Measurements from ENCODE around the gene ANKRD34A.

Gene ANKRD34A

DNA sequence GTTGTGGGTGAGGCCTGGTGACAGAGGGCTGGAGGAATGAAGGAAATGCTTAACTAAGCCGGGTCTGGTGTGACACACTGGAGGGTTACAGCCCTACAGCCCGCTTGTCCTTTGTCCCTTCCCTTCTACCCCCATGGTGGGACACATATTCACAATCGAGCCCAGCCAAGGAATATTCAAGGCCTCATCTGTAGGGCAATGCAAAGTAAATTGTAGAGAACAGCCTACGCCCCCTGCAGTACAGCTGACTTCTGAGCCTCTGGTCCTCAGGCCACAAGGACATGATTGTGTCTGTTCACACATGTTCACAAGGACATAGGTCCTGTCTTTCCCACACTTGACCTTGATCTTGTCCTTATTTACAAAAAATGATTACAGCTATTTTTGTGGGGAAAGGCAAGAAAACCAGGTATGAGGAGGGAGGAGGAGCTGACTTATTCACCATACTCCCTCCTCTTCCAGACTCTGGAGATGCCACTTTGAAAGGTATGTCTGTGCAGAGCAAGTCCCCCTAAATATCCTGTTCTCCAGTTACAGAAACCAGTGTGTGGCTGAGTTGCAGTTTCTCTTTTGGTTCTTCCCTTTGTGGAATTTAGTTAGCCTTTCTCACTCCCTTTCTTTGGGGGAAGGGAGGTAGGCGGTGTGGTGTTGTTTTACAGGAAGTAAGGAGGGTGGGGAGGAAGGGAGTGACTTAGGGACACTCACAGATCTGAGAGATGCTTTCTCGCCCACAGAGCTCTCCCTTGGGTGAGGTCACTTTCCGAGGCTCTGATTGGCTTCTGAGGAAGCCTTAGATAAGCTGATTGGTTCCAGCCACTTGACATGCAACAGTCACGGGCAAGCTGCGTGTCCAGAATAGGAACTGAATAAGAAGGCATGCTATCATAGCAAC lies 14.7 kb upstream of the ANKRD34A start:
- in situ Hi-C loops (cut with MboI; ENCODE audit: low pct_unique_long_range_greater_than_20kb, low sequenced_read_pairs, unreplicated experiment) = no loop called here
- DNase-seq (ENCODE audit: low spot score) = peak; percentile 89

DNA sequence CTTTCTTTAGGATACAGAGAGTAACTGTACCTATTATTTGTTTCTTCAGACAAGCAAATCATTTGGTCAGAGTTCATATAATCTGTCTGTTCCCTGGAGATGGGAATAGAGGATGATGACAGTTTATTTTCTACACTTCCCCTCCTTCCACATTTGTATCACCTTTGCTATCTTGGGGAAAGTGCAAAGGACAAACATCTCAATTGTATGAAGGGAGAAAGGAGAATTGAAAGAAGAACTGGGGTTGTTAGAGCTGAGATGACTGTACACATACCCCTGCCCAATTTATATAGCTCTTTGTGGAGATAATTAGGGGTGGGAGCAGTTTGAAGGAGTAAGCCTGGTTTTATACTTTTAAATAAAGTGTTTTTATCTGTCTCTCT lies 14.1 kb upstream of the ANKRD34A start:
- DNase-seq (ENCODE audit: low spot score) = no peak
- in situ Hi-C loops (cut with MboI; ENCODE audit: low pct_unique_long_range_greater_than_20kb, low sequenced_read_pairs, unreplicated experiment) = no loop called here

More for the DNA sequence above, 14.7 kb upstream of the ANKRD34A start:
- peak; percentile 42 for TF ChIP-seq CTCF (IDR thresholded peaks at IDR 0.05; ENCODE audit: extremely low read depth, insufficient read depth, missing control alignments)

GRCh38 chr1:145977486-145978470 lies 13.4 kb upstream of the ANKRD34A start:
- in situ Hi-C loops (cut with MboI; ENCODE audit: low pct_unique_long_range_greater_than_20kb, low sequenced_read_pairs, unreplicated experiment) = no loop called here
- DNase-seq (ENCODE audit: low spot score) = peak; percentile 87

More for the DNA sequence above, 14.1 kb upstream of the ANKRD34A start:
- TF ChIP-seq CTCF (IDR thresholded peaks at IDR 0.05; ENCODE audit: extremely low read depth, insufficient read depth, missing control alignments) = no peak

DNA sequence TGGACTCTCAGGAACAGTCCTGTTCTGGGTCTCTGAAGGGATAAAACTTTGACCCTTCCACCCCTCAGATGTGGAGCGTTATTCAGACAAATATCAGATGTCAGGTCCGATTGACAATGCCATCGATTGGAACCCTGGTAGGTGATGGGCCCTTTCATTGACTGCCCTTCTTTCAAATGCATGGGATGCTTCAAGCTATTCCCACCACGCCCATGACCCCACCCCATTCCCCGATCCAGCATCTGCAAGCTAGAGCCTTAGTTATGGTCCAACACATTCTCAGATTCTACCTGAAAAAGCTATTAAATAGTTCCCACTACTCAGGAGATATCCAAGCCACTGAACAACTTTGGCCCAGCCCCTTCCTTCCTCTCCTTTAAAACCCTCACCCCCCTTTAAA lies 12.6 kb upstream of the ANKRD34A start:
- in situ Hi-C loops (cut with MboI; ENCODE audit: low pct_unique_long_range_greater_than_20kb, low sequenced_read_pairs, unreplicated experiment) = no loop called here
- no peak for DNase-seq (ENCODE audit: low spot score)

More at GRCh38 chr1:145977486-145978470, 13.4 kb upstream of the ANKRD34A start:
- peak; percentile 82 for TF ChIP-seq CTCF (IDR thresholded peaks at IDR 0.05; ENCODE audit: extremely low read depth, insufficient read depth, missing control alignments)

GRCh38 chr1:145975216-145975615 lies 10.8 kb upstream of the ANKRD34A start:
- TF ChIP-seq CTCF (IDR thresholded peaks at IDR 0.05; ENCODE audit: extremely low read depth, insufficient read depth, missing control alignments) = no peak
- no peak for DNase-seq (ENCODE audit: low spot score)
- in situ Hi-C loops (cut with MboI; ENCODE audit: low pct_unique_long_range_greater_than_20kb, low sequenced_read_pairs, unreplicated experiment) = no loop called here

More for the DNA sequence above, 12.6 kb upstream of the ANKRD34A start:
- TF ChIP-seq CTCF (IDR thresholded peaks at IDR 0.05; ENCODE audit: extremely low read depth, insufficient read depth, missing control alignments) = no peak

DNA sequence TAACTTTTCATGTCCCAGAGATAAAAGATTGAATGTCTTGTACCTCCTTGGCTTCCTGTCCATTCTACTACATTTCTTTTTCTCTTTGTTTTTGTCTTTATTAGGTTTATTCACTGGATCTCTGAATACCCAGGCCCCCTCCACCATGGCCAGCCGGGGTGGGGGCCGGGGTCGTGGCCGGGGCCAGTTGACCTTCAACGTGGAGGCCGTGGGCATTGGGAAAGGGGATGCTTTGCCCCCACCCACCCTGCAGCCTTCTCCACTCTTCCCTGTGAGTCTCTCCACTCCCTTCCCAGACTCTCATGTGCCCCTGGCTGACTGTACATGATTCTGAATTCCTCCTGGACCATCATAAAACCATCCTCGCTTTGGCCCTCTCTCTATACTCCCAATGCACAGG lies 10.3 kb upstream of the ANKRD34A start:
- in situ Hi-C loops (cut with MboI; ENCODE audit: low pct_unique_long_range_greater_than_20kb, low sequenced_read_pairs, unreplicated experiment) = loop anchor here (5.0 kb wide), 1 partner anchor 38 kb away; no protein-coding TSS in a partner anchor
- no peak for DNase-seq (ENCODE audit: low spot score)
- no peak for TF ChIP-seq CTCF (IDR thresholded peaks at IDR 0.05; ENCODE audit: extremely low read depth, insufficient read depth, missing control alignments)

Measured in GM13977 (cell line).